K562 (cell line): ENCODE data around the gene PIK3R2.

Source experiments
- HDAC6 ChIP-seq: IDR thresholded peaks from 2 replicates; pipeline ENCODE4 v1.6.1; 2012; ENCODE audit warnings: low read depth, mild to moderate bottlenecking, control low read depth, inconsistent platforms, low read length, moderate library complexity
- KLF1 ChIP-seq: fragments of 450-650 bp; IDR thresholded peaks from 2 replicates; pipeline ENCODE4 v1.6.1; 2016; ENCODE audit warnings: missing genetic modification characterization, missing compliant biosample characterization
- MEF2A ChIP-seq: IDR thresholded peaks from 2 replicates; pipeline ENCODE4 v1.6.1; 2011; ENCODE audit warnings: low read depth, mild to moderate bottlenecking, low read length, moderate library complexity; ENCODE audit not compliant: control insufficient read depth
- TF ChIP-seq, protein P1 (sequence below): sonication (generic); formaldehyde crosslinking; IDR thresholded peaks from 2 replicates; pipeline ENCODE4 v1.8.0; 2023; ENCODE audit warnings: mild to moderate bottlenecking, missing genetic modification reagents

DNA sequence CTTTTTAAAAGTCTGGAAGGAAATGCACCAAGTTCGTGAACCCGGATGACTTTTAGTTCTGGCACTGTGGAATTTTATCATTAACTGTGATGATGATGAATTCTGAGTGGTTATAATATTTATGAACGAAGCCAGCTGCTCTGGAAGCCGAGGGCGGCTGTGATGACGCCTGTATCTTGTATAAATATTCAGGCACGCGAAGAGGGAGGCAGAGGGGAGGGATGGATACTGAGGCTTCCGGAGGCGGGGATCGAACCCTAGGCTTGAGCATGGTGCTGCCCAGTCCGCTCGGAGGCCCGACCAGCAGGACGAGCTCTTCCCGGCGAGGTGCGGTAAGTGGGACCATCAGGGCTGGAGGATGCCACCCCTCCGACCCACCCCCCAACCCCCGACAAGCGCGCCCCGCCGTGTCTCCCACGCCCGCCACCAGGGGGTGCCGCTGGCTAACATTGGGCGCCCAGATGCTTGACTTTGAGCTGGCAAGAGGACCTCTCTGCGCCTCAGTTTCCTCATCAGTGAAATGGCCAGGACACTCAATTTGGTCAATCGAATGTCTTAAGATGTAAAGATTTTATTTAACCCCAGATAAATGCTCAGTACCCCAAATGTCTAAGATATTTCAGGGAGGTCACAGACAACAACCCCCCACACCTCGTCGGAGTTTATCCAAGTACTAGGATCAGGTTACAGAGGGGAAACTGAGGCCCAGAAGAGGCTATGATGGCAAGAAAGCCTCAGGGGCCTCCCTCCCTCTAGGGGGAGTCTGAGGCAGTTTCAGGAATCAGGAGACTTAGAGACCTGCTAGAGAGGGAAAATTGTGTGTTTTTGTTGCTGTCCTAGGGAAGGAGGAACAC is 55.4 kb downstream of the PIK3R2 start:
- no peak for TF ChIP-seq HDAC6
- no peak for TF ChIP-seq MEF2A
- TF ChIP-seq KLF1 (tag) = no peak
- TF ChIP-seq, protein P1, sequence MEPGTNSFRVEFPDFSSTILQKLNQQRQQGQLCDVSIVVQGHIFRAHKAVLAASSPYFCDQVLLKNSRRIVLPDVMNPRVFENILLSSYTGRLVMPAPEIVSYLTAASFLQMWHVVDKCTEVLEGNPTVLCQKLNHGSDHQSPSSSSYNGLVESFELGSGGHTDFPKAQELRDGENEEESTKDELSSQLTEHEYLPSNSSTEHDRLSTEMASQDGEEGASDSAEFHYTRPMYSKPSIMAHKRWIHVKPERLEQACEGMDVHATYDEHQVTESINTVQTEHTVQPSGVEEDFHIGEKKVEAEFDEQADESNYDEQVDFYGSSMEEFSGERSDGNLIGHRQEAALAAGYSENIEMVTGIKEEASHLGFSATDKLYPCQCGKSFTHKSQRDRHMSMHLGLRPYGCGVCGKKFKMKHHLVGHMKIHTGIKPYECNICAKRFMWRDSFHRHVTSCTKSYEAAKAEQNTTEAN = no peak
